HepG2 (cell line): ENCODE data around the gene CHPF. TPM values are rescaled to one million over a fixed set of nuclear protein-coding genes. Genes with fewer than 3 reads are reported as not detected.
A peak's percentile ranks its signal among the peaks of the same experiment; 100 is the strongest.

ENCODE experiments used
- ATF2 ChIP-seq: sonication (generic); formaldehyde crosslinking; IDR thresholded peaks from 2 replicates; pipeline ENCODE4 v1.4.0; 2020; ENCODE audit warnings: missing genetic modification reagents
- GRHL1 ChIP-seq: sonication (generic); formaldehyde crosslinking; conservative IDR thresholded peaks from 2 replicates; pipeline ENCODE4 v1.8.0; 2022; ENCODE audit warnings: missing genetic modification reagents
- IKZF5 ChIP-seq: IDR thresholded peaks from 2 replicates; pipeline ENCODE4 v1.6.1; 2018; ENCODE audit warnings: missing genetic modification reagents, mild to moderate bottlenecking, missing compliant biosample characterization
- PHF8 ChIP-seq: sonication (generic); formaldehyde crosslinking; IDR thresholded peaks from 2 replicates; pipeline ENCODE4 v1.5.0; 2020; ENCODE audit warnings: missing genetic modification reagents
- ZNF883 ChIP-seq: sonication (generic); formaldehyde crosslinking; IDR thresholded peaks from 2 replicates; pipeline ENCODE4 v1.5.1; 2020; ENCODE audit warnings: mild to moderate bottlenecking, missing genetic modification reagents; ENCODE audit errors: not compliant biosample characterization
- polyA plus RNA-seq, 8 experiments: library from polyadenylated mRNA; depleted of rRNA in 3 of 8; stranded (reverse) in 7 of 8; unstranded in 1 of 8; fragments of >200 nt; fragmentation: Illumina TruSeq in 4 of 8; extraction: Trizol in 4 of 8; gene quantifications; 2 replicates each; pipeline versions ENCODE4 v1.2.1 to v1.2.3, GENCODE V29; 2011 to 2016; ENCODE audit warnings: low read depth in 4 of 8, missing spikeins in 1 of 8, mixed read lengths in 1 of 8; ENCODE audit not compliant: insufficient read depth in 1 of 8
- total RNA-seq, 5 experiments: library from RNA; depleted of rRNA; stranded (reverse); fragments of >200 nt; fragmentation: Illumina TruSeq; extraction: Trizol; gene quantifications; 2 replicates each; pipeline ENCODE4 v1.2.3, GENCODE V29; 2016; ENCODE audit warnings: low read depth in 1 of 5
- TF ChIP-seq, protein P1 (sequence below): sonication (generic); formaldehyde crosslinking; IDR thresholded peaks from 2 replicates; pipeline ENCODE4 v1.4.0; 2020; ENCODE audit warnings: missing genetic modification reagents, borderline replicate concordance
- TF ChIP-seq, protein P2 (sequence below): IDR thresholded peaks from 2 replicates; pipeline ENCODE4 v1.6.1; 2016; ENCODE audit warnings: low read depth, control low read depth

CHPF gene
- total and polyA plus RNA-seq, 2 of the 13 experiments (the other 11 are each of a cell fraction or from before 2014, with no cell fraction given) = 79.6 to 111 TPM

DNA sequence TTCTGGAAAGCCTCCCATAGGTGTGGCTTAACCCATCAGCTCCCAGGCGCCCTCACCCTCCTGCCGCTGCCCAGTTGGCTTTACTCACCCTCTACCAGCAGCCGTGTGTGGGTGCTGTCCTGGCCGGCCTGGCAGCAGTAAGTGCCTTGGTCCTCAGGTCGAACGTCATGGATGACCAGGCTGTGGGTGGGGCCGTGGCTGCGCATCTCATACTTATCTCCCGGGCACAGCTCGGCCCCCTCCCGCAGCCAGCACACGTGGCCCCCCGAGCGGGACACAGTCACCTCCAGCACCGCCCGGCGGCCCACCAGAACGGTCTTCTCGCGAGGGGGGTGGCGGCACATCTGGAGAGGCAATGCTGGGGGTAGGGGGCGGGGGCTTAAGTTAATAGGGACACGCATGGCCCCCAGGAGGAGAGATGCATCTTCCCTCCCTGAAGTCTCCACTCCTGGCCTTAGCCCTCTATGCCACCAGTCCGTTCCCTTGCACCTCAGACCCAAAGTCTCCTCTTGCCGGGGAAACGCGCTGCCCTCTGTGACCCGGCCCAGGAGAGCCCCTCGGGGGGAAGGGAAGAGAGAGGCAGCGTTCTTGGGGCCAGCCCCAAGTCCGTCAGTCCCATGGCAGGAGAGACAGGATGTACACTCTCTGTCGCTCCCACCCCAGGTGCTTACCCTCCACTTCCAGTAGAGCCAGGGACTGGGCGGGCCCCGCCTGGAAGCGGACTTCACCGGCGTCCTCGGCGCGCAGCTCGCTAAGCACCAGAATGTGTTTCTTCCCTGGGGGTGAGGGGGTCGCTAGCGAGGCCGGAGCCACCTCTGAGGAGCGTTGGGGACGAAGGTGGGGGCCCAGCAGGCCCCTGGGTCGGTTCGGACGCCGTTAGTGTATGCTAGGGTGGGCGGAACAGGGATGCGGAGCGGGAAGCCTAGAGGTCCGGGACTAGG lies 8.1 kb upstream of the CHPF start (continued):
- no peak for TF ChIP-seq ZNF883 (CRISPR knock-in tag)
- TF ChIP-seq ATF2 (CRISPR knock-in tag) = no peak
- TF ChIP-seq, protein P1, sequence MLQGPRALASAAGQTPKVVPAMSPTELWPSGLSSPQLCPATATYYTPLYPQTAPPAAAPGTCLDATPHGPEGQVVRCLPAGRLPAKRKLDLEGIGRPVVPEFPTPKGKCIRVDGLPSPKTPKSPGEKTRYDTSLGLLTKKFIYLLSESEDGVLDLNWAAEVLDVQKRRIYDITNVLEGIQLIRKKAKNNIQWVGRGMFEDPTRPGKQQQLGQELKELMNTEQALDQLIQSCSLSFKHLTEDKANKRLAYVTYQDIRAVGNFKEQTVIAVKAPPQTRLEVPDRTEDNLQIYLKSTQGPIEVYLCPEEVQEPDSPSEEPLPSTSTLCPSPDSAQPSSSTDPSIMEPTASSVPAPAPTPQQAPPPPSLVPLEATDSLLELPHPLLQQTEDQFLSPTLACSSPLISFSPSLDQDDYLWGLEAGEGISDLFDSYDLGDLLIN (CRISPR knock-in tag) = no peak
- TF ChIP-seq, protein P2, sequence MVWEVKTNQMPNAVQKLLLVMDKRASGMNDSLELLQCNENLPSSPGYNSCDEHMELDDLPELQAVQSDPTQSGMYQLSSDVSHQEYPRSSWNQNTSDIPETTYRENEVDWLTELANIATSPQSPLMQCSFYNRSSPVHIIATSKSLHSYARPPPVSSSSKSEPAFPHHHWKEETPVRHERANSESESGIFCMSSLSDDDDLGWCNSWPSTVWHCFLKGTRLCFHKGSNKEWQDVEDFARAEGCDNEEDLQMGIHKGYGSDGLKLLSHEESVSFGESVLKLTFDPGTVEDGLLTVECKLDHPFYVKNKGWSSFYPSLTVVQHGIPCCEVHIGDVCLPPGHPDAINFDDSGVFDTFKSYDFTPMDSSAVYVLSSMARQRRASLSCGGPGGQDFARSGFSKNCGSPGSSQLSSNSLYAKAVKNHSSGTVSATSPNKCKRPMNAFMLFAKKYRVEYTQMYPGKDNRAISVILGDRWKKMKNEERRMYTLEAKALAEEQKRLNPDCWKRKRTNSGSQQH = 0 out of 2 replicates have a peak, but pooled peaks have one; percentile 7
- TF ChIP-seq PHF8 (CRISPR knock-in tag) = peak; percentile 11; the same call in 1 of the 2 replicates
- TF ChIP-seq GRHL1 = no peak
- TF ChIP-seq IKZF5 (CRISPR knock-in tag) = peak; percentile 22
